HG02759 (cell line): ENCODE results near the gene HPF1.
"Not testable (repeated sequence)": the region's sequence is repeated elsewhere in the genome, so short reads cannot be mapped to it uniquely, and the experiment has no call there.

Experiments used
- ATAC-seq: cut with Tn5 transposase; IDR thresholded peaks from one replicate; pipeline ENCODE4 v1.9.1; 2021; ENCODE audit warnings: mild to moderate bottlenecking, moderate library complexity; ENCODE audit not compliant: unreplicated experiment

Gene HPF1

GRCh38 chr4:169741569-169741968 lies 16.2 kb downstream of the HPF1 start:
- ATAC-seq = no peak

GRCh38 chr4:169738604-169739003 lies 19.1 kb downstream of the HPF1 start:
- not testable (repeated sequence) for ATAC-seq

DNA sequence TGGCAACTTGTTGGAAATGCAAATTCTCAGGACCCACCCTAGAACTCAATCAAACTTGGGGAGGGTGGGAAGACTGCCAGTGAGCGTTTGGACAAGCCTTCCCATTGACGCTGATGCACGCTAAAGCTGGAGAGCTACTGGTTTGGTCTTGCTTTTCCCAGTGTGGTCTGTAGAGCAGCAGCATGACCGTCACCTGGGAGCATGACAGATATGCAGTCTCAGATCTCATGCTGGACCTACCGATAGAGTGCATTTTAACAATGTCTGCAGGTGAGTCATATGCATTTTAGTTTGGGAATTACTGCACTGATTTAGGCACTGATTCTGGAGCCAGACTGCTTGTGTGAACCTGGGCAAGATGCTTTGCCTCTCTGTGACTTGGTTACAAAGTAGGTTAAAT lies 27.2 kb downstream of the HPF1 start:
- ATAC-seq = no peak

- ATAC-seq = no peak
Measured at GRCh38 chr4:169727616-169728015, 30.1 kb downstream of the HPF1 start.

DNA sequence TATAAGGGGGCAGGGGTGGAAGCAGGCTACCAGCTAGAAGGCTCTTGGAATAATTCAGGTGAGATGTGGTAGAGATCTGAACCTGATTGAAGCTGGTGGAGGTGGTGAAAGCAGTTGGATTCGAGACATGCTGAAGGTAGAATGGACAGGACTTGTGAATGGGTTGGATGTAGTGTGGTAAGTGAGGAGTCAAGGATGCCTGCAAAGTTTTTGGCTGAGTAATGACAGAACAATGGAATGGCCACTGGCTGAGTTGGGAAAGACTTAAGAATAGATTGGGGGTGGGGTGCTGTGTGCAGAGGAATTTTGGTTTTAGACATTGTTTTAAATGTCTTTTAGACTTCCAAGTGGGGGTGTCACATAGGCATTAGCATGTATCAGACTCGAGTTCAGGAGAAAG lies 33.5 kb downstream of the HPF1 start:
- ATAC-seq = no peak

- no peak for ATAC-seq
Measured at GRCh38 chr4:169723207-169723965, 34.4 kb downstream of the HPF1 start.

DNA sequence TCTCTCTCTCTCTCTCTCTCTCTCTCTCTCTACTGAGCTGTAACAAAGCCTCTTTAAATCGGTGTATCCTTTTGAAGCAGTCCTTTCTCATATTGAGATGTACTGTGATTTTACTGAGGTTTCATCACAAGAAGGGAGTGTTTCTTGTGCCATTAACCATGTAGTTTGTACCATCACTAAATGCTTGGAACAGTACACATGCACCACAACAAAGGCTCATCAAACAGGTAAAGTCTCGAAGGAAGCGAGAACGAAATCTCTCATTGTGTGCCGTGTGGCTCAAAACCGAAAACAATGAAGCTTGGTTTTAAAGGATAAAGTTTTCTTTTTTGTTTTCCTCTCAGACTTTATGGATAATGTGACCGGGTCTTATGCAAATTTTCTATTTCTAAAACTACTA lies 37.2 kb downstream of the HPF1 start:
- no peak for ATAC-seq

- no peak for ATAC-seq
Measured at GRCh38 chr4:169716677-169717076, 41.1 kb downstream of the HPF1 start.

GRCh38 chr4:169715826-169716225 lies 41.9 kb downstream of the HPF1 start:
- ATAC-seq = no peak

GRCh38 chr4:169707958-169708643 lies 49.6 kb downstream of the HPF1 start:
- ATAC-seq = no peak

- ATAC-seq = no peak
Measured at GRCh38 chr4:169698331-169698730, 59.4 kb downstream of the HPF1 start.

- no peak for ATAC-seq
Measured at GRCh38 chr4:169690787-169691186, 67.0 kb downstream of the HPF1 start.

GRCh38 chr4:169689681-169690080 lies 68.1 kb downstream of the HPF1 start:
- ATAC-seq = no peak

GRCh38 chr4:169682372-169683047 lies 75.2 kb downstream of the HPF1 start:
- no peak for ATAC-seq
